NCI-H146 treated with DMSO at 0.1 percent for 48 hours (cell line): ENCODE results near the gene PLEKHM3.
"Not testable (repeated sequence)": the region's sequence is repeated elsewhere in the genome, so short reads cannot be mapped to it uniquely, and the experiment has no call there.

Source experiments
- DNase-seq: peaks from one replicate; lab custom pipeline; 2025; ENCODE audit not compliant: unreplicated experiment; lab: John Stamatoyannopoulos, UW

Gene PLEKHM3

DNA sequence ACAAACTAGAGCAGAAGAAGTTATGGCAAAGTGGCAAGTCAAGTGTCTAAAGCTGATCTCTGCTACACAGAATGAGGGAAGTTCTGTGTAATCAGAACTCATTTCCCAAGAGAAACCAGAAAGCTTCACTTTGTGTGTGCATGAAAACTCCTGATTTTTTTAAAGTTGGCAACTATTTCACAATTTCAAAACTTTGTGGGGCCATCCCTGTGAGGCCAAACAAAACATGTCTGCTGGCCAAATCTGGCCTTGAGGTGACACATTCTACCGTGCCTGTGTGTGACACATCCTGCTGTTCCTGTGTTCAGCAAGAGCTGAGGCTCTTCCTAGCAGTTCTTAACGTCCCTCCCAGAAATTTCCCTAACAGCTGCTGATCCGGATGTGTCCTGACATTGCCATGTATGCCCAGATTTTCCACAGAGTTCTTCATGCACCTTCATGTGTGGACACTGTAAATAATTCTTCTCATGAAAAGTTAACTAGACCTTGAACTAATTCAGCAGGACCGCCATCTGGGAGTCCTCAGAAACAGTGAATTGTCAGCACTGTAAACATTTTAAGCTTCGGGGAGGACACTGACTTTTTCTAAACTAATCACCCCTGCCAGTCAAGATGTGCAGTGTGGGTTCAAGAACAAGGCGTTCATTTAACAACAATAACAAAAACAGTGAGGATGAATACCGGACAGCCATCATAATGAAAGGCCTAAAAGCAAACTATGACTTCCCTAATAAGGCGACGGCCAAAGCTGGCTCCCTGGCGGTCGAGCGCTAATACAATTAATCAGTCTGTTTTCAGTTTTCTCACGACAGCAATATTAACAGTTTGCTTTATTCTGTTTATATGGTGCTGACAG, 99.0 kb downstream of the PLEKHM3 start:
- DNase-seq, result no peak

DNA sequence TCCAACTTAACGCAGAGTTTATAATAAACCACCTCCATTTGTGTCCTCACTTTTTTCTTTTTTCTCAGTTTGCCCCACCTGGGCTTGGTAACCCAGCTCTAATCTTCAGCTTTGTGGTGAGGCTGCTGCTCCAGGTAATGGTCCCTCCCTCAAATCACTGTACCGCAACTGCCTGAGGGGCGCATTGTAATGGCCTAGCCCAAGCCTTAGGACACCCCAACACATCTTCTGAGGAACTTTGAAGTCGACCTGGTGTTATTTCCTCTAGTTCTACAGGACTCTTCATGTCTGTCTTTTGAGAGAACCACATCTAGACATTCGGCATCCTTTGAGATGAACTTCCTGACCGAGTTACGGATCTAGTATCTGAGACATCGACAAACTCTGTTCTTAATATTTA, 99.7 kb downstream of the PLEKHM3 start:
- DNase-seq, result no peak

DNA sequence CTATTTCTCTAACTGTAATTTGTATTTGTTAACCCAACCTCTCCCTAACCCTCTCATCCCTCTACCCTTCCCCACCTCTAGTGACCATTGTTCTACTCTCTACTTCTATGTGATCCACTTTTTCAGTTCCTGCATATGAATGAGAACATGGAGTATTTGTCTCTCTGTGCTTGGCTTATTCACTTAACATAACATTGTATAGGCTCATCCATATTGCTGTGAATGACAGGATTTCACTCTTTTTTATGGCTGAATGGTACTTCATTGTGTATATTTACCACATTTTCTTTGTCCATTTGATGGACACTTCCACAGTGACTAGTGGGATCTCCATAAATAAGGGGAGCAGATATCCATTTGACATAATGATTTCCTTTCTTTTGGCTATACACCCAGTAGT, 103.7 kb downstream of the PLEKHM3 start:
- no peak for DNase-seq

DNA sequence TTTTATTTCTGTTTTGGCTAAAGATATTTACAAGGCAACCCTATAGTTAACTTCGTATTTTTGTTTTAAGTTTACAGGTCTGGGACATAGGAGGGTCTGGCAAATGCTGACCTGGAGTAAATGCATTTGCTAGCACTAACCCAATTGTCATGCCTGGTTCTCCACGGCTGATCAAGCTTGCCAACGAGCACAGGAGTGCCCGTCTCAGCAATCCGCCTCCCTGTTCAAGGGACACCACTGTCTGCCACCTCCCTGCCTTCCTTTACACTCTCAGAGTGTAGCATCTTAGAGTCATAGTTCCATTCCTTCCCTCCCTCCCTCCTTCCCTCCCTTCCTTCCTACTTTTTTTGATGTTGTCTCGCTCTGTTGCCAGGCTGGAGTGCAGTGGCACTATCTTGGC, 104.6 kb downstream of the PLEKHM3 start:
- no peak for DNase-seq

DNA sequence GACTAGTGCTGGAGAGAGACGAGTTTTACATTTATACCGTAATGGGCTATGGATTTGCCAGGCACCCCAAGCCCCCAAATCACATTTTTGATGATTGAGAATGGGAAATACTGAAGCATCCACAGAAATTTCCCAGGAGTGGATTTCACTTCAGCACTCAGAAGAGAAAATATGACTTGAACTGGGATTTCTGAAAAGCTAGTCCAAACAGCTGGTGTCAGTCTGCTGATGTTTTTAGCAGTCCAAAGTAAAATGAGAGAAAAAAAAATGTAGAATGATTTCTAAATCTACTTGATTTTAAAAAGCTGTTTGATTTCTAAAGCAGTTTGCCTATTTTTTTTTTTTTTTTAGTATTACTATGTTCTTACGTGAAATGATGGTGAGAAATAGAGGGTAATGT, 105.0 kb downstream of the PLEKHM3 start:
- DNase-seq, result no peak

DNA sequence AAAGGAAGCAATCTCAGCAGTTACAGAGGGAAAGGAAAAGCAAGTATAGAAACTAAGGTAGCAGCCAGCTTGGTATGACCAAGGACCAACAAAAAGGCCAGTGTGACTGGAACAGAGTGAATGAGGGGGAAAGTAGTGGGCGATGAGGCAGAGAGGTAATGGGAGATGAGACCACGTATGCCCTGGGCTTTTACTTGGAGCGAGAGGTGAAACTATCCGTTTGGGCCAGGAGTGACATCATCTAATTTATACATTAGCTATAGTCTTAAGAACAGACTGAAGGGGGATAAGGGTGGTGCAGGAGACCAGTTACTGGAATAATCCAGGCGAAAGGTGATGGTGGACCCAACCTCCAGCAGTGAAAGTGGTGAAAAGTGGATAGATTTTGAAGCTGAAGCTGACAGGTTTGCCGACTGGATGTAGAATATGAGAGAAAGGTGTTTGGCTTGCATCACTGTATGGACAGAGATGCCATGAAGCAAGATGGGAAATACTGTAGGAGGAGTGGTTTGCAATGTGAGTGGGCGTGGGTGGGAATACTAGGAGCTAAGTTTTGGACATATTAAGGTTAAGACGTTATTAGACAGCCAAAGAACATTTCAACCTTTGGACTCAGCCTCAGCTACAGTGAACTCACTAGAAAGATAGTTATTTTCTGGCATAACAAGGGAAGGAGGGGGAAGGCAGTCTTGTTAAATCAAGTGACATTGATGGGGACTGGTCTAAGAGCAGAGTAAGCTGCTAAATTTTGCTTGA, 106.0 kb downstream of the PLEKHM3 start:
- DNase-seq, result no peak

DNA sequence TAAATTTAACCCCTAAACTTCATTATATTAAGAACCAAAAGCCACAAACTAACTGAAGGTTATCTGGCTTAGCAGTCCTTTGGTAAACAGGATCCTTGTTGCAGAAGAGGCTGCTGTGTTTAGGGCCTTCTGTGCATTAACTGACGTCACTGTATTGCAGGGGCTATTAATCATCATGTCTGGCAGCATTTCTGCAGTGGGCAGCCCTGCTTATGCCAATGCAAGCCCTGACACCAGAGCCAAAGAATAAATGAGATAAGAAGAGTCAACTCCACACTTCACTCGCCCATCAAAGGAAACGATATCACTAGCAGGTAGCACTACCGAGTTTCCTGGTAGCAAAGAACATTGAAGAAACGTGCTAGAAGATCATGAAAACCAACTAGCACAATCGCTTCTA, 110.6 kb downstream of the PLEKHM3 start:
- DNase-seq, result no peak

DNA sequence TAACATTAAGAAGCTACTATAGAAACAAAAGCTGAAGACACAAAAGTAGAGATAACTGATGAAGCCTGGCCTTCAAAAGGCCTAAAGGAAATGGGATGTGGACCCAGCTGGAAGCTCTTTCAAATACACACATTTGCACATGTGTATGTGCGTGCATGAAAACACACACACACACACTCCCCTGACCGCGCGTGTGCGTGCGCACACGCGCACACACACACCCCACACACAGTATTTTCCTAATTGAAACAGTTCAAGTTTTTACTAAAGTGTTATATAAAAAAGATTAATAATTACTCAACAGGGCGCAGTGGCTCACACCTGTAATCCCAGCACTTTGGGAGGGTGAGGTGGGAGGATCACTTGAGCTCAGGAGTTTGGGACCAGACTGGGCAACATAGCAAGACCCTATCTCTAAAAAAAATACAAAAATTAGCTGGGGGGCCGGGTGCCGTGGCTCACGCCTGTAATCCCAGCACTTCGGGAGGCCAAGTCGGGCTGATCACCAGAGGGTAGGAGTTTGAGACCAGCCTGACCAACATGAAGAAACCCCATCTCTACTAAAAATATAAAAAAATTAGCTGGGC, 111.5 kb downstream of the PLEKHM3 start:
- DNase-seq, result no peak

DNA sequence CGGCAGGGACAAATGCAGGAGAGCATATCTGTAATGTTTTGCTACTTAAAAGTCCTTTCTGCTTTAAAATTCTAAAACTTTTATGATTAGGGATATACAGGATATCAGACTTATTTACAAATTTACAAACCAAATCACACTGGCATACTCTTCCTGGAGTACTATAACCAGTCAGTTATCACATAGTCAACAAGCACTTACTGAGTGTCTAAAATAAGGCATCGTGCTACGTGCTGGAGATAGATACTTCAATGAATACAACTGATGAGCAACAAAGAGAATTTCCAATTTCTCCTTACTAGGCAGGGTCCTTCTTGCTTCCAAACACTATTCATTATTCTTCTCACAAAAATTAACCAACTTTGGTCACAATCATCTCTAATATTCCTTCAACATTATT, 113.5 kb downstream of the PLEKHM3 start:
- DNase-seq, result no peak

DNA sequence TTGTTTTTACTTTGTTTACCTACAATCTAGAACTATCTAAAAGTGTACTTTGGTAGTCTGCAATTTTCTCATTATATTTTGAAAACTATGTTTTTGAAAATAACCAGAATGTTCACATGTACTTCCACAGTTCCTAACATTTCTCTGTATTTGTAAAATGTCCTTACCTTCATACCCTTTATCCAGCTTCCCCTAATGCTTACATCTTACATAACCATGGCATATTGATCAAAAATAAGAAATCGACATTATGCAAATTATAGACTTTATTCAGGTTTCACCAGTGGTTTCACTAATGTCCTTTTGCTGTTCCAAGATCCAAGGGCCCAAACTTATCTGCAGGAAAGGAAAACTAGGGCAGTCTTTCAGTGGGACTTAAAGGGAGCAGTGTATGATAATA, 114.1 kb downstream of the PLEKHM3 start:
- DNase-seq, result no peak

DNA sequence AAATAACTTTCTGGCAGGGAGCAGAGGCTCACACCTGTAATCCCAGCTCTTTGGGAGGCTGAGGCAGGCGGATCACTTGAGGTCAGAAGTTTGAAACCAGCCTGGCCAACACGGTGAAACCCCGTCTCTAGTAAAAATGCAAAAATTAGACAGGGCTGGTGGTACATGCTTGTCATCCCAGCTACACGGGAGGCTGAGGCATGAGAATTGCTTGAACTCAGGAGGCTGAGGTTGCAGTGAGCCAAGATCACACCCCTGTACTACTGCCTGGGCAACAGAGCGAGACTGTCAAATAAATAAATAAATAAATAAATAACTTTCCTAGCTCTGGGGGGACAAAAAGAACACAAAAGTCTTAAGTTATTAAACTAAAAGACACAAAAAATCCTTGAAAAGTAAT, 118.8 kb downstream of the PLEKHM3 start:
- DNase-seq, result not testable (repeated sequence)

DNA sequence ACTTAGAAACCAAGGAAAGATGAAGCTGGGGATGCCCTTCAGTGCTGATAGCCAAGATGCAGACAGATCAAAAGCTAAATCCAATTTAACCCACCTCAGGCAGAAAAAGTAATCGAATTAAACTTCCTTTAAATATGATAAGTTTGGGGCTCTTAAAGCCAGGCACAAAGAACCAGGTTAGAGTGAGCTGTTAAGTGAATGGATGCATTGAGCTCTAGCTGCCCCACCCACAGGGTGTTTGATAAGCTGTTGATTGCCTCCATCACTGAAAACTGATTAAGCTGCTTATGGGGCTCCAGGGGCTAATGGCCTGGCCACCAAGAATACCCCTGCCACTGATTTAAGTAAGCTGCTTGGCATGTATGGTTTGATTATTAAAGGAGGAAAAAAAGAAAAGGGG, 119.8 kb downstream of the PLEKHM3 start:
- DNase-seq, result no peak

DNA sequence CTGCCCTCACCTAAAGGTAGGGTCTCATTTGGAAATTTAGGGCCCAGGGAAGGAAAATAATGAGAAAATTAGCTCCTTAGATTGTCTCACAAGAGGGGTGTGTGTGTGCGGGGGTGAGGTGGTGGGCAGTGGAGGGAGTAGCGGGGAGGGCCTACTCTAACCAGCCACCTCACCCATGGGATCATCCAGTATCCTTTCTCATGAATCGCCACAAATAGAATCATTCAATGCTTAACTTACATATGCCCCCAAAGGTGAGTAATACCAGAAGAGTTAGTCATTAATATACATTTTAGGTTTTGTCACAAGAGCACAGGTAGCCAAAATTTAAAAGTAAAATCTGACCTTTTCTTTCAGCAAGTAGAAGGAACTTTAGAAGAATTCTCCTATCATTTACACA, 122.1 kb downstream of the PLEKHM3 start:
- DNase-seq, result no peak

DNA sequence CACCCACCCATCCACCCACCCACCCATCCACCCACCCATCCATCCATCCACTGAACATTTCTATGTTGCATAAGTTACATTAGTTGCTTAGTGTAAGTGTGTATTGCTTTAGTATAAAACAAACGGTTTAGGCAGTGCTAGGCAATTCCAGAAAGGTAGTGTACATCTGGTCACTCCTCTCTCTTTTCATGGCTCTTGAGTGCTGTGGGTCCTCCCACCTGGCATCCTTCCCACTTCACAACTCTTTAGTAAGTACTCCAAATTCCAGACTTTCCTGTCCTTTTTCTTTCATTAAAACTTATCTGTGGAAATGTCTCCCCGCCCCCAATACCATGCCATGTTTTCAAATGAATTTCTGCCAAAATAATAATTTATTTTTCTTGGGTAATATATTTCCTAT, 122.5 kb downstream of the PLEKHM3 start:
- no peak for DNase-seq

DNA sequence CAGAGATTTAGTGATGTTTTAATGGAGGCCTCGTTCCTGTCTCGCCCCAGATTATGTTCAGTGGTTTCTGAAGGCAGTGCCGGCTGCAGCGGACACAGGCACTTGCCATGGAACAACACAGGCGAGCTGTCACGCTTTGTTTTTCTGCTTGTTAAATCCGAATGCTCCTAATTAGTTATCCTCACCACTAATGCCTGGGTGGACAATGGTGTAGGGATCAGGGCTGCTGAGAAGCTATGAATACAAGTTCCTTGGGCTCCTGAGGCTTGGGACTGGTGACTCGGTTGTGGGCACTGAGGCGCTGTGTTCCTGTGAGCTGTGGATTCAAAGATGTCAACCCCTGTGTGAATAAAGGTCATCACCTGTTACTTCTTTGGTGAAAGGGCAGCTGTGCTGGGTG, 123.5 kb downstream of the PLEKHM3 start:
- no peak for DNase-seq

DNA sequence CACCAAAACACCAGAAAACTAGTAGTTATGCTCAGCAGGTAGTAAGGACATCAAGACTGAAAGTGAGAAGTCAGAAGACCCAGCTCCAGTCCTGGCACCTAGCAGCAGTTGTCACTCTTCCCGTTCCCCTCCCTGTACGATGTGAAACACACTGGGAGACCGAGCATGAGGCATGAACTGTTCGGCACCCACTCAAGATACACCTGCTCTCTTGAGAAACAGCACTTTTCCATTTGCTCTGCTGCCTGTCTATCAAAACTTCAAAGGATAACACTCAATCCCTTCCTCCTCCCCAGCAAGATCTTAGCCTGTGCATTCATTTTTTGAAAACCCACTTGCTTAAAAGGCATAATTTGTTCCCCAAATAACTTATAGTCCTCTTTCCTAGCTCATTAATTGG, 123.9 kb downstream of the PLEKHM3 start:
- no peak for DNase-seq

DNA sequence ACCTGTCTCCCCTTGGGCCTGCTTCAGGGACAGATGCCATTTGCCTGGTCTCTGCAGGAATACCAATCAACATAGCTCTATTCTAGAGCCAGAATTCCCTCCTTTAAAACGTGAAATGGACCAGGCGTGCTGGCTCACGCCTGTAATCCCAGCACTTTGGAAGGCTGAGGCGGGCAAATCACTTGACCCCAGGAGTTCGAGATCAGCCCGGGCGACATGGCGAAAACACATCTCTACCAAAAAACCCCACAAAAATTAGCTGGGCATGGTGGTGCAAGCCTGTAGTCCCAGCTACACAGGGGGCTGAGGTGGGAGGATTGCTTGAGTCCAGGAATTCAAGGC, 127.0 kb downstream of the PLEKHM3 start:
- no peak for DNase-seq

DNA sequence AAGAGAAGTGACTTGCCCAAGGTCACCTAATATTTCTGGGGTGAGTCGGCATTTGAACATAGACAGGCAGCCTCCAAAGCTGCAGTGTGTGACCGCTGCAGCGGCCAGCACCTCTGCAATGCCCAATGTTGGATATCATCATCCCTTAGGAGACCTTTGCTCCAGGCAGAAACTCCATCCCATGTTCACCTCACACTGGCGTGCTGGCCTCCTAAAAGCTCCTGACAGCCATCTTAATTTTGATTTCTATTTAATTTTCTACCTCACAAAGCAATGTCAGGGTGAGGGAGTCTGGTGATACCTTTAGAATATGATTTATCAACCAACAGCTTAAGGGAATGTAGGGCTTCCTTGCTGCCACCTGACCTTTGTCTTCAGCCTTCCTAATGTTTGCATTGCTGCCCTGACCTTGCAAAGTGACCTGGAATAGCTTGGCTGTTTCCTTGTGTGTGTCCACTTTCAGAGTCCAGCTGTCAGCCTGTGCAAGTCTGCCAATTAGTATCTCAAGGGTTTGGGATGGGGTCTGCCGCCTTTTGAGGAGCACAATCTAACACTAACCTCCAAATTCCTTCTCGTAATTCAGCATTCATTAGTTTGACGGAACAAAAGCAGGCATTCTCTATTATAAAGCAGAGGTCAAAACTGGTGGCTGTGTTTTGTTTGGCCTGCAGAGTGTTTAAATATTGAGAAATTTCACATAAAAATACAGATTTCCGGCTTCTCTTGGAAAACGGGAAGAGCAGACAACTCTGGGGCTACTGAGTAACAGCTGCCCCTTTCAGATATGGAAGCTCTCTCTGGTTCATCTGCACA, 127.6 kb downstream of the PLEKHM3 start:
- no peak for DNase-seq

DNA sequence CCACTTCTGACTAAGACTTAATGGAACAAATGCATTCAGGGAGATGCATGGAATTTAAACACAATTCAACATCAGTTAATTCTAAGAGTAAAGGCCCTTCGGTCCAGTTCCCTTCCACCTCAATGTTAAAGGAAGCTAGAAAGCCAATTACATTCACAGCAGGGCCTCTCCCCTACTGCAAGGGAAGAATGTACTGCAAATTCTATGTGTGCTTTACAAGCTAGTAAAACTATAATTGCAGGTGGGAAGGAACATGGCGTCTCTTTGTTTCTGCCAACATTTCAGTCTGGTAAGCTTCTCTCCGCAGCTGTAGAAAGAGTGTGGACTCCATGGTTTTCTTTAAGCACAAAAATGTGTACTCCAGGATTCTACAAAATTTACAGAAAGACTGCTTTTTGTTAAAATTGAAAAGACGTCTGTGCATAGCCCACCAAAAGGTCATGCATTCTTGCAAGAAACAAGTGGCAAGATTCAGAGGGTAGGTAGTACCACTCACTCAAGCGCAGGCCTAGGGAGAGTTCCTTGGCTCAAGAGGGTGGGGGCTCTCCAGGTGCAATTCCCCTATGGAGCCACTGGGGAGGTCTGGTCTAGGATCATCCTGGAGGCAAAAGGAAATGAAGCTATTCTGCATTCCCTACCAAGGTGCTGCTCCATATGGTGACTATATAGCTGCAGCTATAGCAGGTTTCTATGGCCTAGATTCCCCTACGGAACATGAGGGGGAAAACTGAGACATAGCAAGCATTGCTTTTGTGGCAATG, 128.6 kb downstream of the PLEKHM3 start:
- peak; percentile 76 for DNase-seq

DNA sequence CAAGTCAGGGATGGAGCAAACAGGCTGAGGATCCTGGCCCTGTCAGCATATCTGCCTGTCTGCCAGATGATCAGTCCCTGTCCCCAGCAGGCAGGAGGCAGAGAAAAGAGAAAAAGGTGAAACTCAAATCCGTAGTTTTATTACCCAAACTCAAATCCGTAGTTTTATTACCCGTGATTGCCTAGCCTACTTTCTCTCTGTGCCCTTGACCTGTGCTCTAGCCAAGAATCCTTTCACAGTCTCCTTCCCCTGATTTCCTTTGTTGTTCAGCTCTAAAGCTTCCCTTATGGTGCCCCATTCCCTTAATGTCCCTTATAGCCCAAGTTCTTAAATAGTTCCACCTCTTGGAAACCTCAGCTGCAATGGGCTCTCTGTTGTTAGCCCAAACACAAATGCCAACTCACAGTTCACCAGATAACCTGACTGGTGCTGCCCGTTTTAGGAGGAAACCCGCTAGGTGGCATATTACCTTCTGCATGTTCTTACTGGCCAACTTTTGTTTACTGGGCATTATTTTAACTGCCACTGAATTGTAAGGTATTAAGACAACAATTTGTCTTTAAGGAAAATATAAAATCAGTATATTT, 130.0 kb downstream of the PLEKHM3 start:
- DNase-seq, result no peak
